H1 (cell line): ENCODE data around the gene ITGB5. TPM values are rescaled to one million over a fixed set of nuclear protein-coding genes. Genes with fewer than 3 reads are reported as not detected.

ENCODE experiments used
- ASH2L ChIP-seq: fragments of 200-600, 300-600 bp; sonication (generic); IDR thresholded peaks from one replicate; pipeline ENCODE4 v1.7.1; 2017; ENCODE audit warnings: low read length
- CHD7 ChIP-seq: fragments of 300-600 bp; sonication (generic); IDR thresholded peaks from 2 replicates; pipeline ENCODE4 v1.7.1; 2012; ENCODE audit warnings: low read length, moderate library complexity, mild to moderate bottlenecking, inconsistent platforms; ENCODE audit not compliant: insufficient replicate concordance
- CTCF ChIP-seq, 3 experiments: IDR thresholded peaks; 1 replicate in 2 of 3; 2 replicates in 1 of 3; pipeline versions ENCODE4 v1.5.1 to v1.6.1; 2011; ENCODE audit warnings: low read length in 3 of 3, mild to moderate bottlenecking in 3 of 3, inconsistent platforms in 2 of 3, low read depth in 1 of 3, moderate library complexity in 1 of 3; ENCODE audit not compliant: insufficient read depth in 1 of 3; ENCODE audit errors: control extremely low read depth in 1 of 3
- FOSL1 ChIP-seq: IDR thresholded peaks from 2 replicates; pipeline ENCODE4 v1.6.1; 2011; ENCODE audit warnings: mild to moderate bottlenecking, low read depth, low read length, moderate library complexity; ENCODE audit not compliant: insufficient read depth
- GABPA ChIP-seq: IDR thresholded peaks from 2 replicates; pipeline ENCODE4 v1.6.1; 2011; ENCODE audit warnings: mild to moderate bottlenecking, low read length, moderate library complexity, borderline replicate concordance; ENCODE audit not compliant: insufficient read depth
- SIN3A ChIP-seq, 2 experiments: IDR thresholded peaks in 1 of 2; conservative IDR thresholded peaks in 1 of 2; 2 replicates each; pipeline ENCODE4 v1.6.1; 2011 to 2012; ENCODE audit warnings: low read length in 2 of 2, improper control_type of control experiment in 1 of 2, low read depth in 1 of 2, mild to moderate bottlenecking in 1 of 2
- TBP ChIP-seq: IDR thresholded peaks from 2 replicates; pipeline ENCODE4 v1.6.1; 2011; ENCODE audit warnings: low read depth, low read length, improper control_type of control experiment
- YY1 ChIP-seq: IDR thresholded peaks from 2 replicates; pipeline ENCODE4 v1.6.1; 2011; ENCODE audit warnings: low read depth, mild to moderate bottlenecking, low read length
- polyA plus RNA-seq, 7 experiments: library from polyadenylated mRNA; depleted of rRNA in 3 of 7; stranded (reverse) in 5 of 7; unstranded in 2 of 7; fragments of >200 nt in 5 of 7; fragments of 200-250 nt in 2 of 7; gene quantifications; 1 replicate in 5 of 7; 2 replicates in 1 of 7; 4 replicates in 1 of 7; pipeline versions ENCODE4 v1.2.1 to v1.2.3, GENCODE V29; 2011 to 2013; ENCODE audit warnings: missing spikeins in 2 of 7, mixed read lengths in 2 of 7
- total RNA-seq: library from RNA; stranded (reverse); fragmentation: NEBNext Ultra II Directional; extraction: Animal tissue kit (Norgen Biotek cat#: 25700); gene quantifications from 2 replicates; pipeline ENCODE4 v1.2.1, GENCODE V29; 2021

ITGB5 gene
- total and polyA plus RNA-seq, 2 of the 8 experiments (the other 6 are each of a cell fraction or from before 2014, with no cell fraction given): 101 to 268 TPM

- TF ChIP-seq CHD7 (no peak), TBP (no peak), ASH2L (no peak), YY1 (no peak), SIN3A (conservative IDR thresholded peaks at IDR 0.05 in 1 of 2, IDR thresholded peaks at IDR 0.05 in 1 of 2; ENCODE audit: low read depth in 1 of 2, low read length in 2 of 2) (no peak), FOSL1 (no peak), CTCF (IDR thresholded peaks at IDR 0.05; ENCODE audit: control extremely low read depth in 1 of 3, insufficient read depth in 1 of 3, low read depth in 1 of 3, low read length in 3 of 3) (no peak), GABPA (no peak)
Measured at GRCh38 chr3:124833710-124834332, 53.3 kb downstream of the ITGB5 start (continued).
